Measurements from ENCODE around the gene SRRT.

GRCh38 chr7:100886936-100887515 is 12.1 kb downstream of the SRRT start:
- TF ChIP-seq CTCF (IDR thresholded peaks at IDR 0.05 in 4 of 5, conservative IDR thresholded peaks at IDR 0.05 in 1 of 5) (no peak), POLR2A (IDR thresholded peaks at IDR 0.05) (no peak)

Data from gastrocnemius medialis (tissue), 4 donors.